Caco-2 (cell line): ENCODE results near the gene CAP2. TPM values are rescaled to one million over a fixed set of nuclear protein-coding genes. Genes with fewer than 3 reads are reported as not detected.

Source experiments
- BruUV-seq: library from RNA; stranded (reverse); fragments of 400-500 nt; replicated peaks from 2 replicates; lab custom pipeline; 2021; lab: Mats Ljungman, UMichigan
- CTCF ChIA-PET: fragments of 300-600 bp; sonication (Branson Sonifier 250); formaldehyde crosslinking; loops from one replicate; lab custom pipeline; 2022; ENCODE audit warnings: antibody characterized with exemption; lab: Charles Lee
- POLR2A ChIA-PET: fragments of 300-600 bp; sonication (Branson Sonifier 250); formaldehyde crosslinking; loops from one replicate; lab custom pipeline; 2022; ENCODE audit warnings: antibody characterized with exemption; lab: Charles Lee
- DNase-seq, 2 experiments: peaks; one replicate each; pipeline versions ENCODE4 v3.0.0 to v3.0.0-alpha.2; 2020 to 2022
- H3K27me3 ChIP-seq: replicated peaks from 2 replicates; pipeline ENCODE4 v1.6.0; 2011; ENCODE audit warnings: low read length; ENCODE audit not compliant: control insufficient read depth, insufficient read depth
- H3K36me3 ChIP-seq: 2 replicates; pipeline ENCODE4 v1.5.1; 2011; ENCODE audit warnings: low read length; ENCODE audit not compliant: control insufficient read depth, insufficient read depth
- H3K4me1 ChIP-seq: fragments of 250-450 bp; sonication (Bioruptor Pico); 2 replicates; pipeline ENCODE4 v1.5.1; 2020; ENCODE audit warnings: mild to moderate bottlenecking
- H3K4me3 ChIP-seq: 2 replicates; pipeline ENCODE4 v1.5.1; 2011; ENCODE audit warnings: low read depth, mild to moderate bottlenecking, control low read depth, low read length
- H3K9me3 ChIP-seq: fragments of 250-450 bp; sonication (Bioruptor Pico); 2 replicates; pipeline ENCODE4 v1.5.1; 2020; ENCODE audit warnings: mild to moderate bottlenecking, moderate library complexity
- H3K27ac Mint-ChIP-seq: one replicate; pipeline ENCODE4 v1.8.0; 2022; ENCODE audit warnings: mixed read lengths; ENCODE audit not compliant: unreplicated experiment
- H3K27me3 Mint-ChIP-seq: one replicate; pipeline ENCODE4 v1.8.0; 2022; ENCODE audit warnings: mixed read lengths; ENCODE audit not compliant: insufficient read depth, unreplicated experiment
- H3K36me3 Mint-ChIP-seq: one replicate; pipeline ENCODE4 v1.8.0; 2022; ENCODE audit warnings: mild to moderate bottlenecking, mixed read lengths; ENCODE audit not compliant: insufficient read depth, unreplicated experiment
- H3K4me1 Mint-ChIP-seq: one replicate; pipeline ENCODE4 v1.8.0; 2022; ENCODE audit warnings: low read depth, mixed read lengths; ENCODE audit not compliant: unreplicated experiment
- H3K4me3 Mint-ChIP-seq: one replicate; pipeline ENCODE4 v1.8.0; 2022; ENCODE audit warnings: mild to moderate bottlenecking, moderate library complexity, mixed read lengths; ENCODE audit not compliant: unreplicated experiment
- H3K9me3 Mint-ChIP-seq: one replicate; pipeline ENCODE4 v1.8.0; 2022; ENCODE audit warnings: mixed read lengths; ENCODE audit not compliant: unreplicated experiment
- CTCF ChIP-seq, 2 experiments: fragments of 200-600 bp in 1 of 2; IDR thresholded peaks; 1 replicate in 1 of 2; 2 replicates in 1 of 2; pipeline versions ENCODE4 v1.5.1 to v1.8.0; 2011 to 2022; ENCODE audit warnings: antibody characterized with exemption in 1 of 2, control low read depth in 1 of 2, inconsistent platforms in 1 of 2, low read depth in 1 of 2, low read length in 1 of 2, mild to moderate bottlenecking in 1 of 2, moderate library complexity in 1 of 2; ENCODE audit not compliant: insufficient read depth in 1 of 2, severe bottlenecking in 1 of 2, unreplicated experiment in 1 of 2
- intact Hi-C: fragments of 100-400 bp; cut with micrococcal nuclease; formaldehyde crosslinking; loops from one replicate; pipeline ENCODE4 v1.10.0; 2022; ENCODE audit not compliant: unreplicated experiment
- total RNA-seq: library from RNA; stranded (reverse); gene quantifications from 2 replicates; pipeline ENCODE4 v1.2.3, GENCODE V29; 2022

The CAP2 gene
- total RNA-seq, 1 experiment from 2014 or later, result 8.9 TPM

GRCh38 chr6:17391976-17392375, 1.4 kb upstream of the CAP2 start:
- no TSS peak for BruUV-seq
- H3K36me3 Mint-ChIP-seq, result no peaks in the 10 kb centered on the region
- H3K4me1 ChIP-seq, result peaks cover 10% of the 10 kb centered on the region
- H3K4me3 ChIP-seq, result no peak overlapping the region
- ChIA-PET CTCF (no interaction called here), POLR2A (no interaction called here)
- peaks cover 7% of the 10 kb centered on the region for H3K4me1 Mint-ChIP-seq
- H3K27me3 ChIP-seq, result no peaks in the 10 kb centered on the region
- no peak overlapping the region for H3K27ac Mint-ChIP-seq
- H3K4me3 Mint-ChIP-seq, result no peak overlapping the region
- no peaks in the 10 kb centered on the region for H3K9me3 Mint-ChIP-seq
- intact Hi-C loops, result loop anchor here (10.0 kb wide), 1 partner anchor 107 kb away; the partner anchor contains the start of gene RBM24
- no peaks in the 10 kb centered on the region for H3K36me3 ChIP-seq
- no peak for DNase-seq
- no peaks in the 10 kb centered on the region for H3K27me3 Mint-ChIP-seq
- no peaks in the 10 kb centered on the region for H3K9me3 ChIP-seq
- no peak for TF ChIP-seq CTCF (IDR thresholded peaks at IDR 0.05; ENCODE audit: insufficient read depth in 1 of 2, low read depth in 1 of 2, low read length in 1 of 2, severe bottlenecking in 1 of 2, unreplicated experiment in 1 of 2)

DNA sequence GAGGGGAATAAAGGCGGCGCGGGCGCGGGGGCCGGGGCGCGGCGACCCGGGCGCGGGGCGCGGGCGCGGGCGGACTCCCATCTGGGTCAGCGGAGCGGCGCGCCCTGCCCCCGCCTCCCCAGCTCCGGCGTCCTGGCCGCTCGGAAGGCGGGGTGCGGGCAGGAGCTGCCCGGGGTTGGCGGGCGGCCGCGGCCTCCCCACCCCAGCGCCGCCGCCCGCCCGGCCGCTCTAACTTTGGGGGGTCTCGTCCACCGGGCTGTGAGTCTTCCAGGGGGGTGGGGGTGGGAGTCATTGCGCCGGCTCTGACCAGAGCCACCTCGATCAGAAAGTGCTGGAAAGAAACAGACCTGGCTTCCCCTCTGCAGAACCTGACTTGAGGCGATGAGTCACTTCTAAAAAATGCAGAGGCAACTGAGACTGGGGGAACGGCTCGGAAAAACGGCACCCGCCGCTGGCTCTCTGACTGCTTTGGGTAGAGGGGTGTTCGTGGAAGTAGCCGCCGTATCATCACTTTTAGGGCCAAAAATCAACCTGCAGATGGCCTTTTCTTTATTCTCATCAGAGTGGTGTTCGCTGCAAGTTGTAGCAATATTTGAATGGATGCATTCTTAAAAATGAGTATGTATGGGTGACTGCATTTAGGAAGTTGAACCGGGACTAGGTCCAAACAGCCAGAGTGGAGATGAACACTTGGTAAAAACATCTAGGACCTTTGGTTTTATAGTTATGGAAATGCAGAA, 667 bp downstream of the CAP2 start:
- Mint-ChIP-seq H3K27me3 (no peaks in the 10 kb centered on the region), H3K9me3 (no peaks in the 10 kb centered on the region), H3K36me3 (peaks cover 6% of the 10 kb centered on the region), H3K4me1 (peaks cover 7% of the 10 kb centered on the region), H3K4me3 (peak overlapping the region; percentile 81), H3K27ac (peak overlapping the region; percentile 96)
- peak overlapping the region; percentile 89 for H3K4me3 ChIP-seq
- TF ChIP-seq CTCF (IDR thresholded peaks at IDR 0.05; ENCODE audit: insufficient read depth in 1 of 2, low read depth in 1 of 2, low read length in 1 of 2, severe bottlenecking in 1 of 2, unreplicated experiment in 1 of 2), result no peak
- H3K36me3 ChIP-seq, result no peaks in the 10 kb centered on the region
- POLR2A ChIA-PET, result interaction anchor here (0.6 kb wide), 1 partner anchor 1025 kb away, joined by 4 read pairs; no protein-coding TSS in a partner anchor
- no peaks in the 10 kb centered on the region for H3K27me3 ChIP-seq
- CTCF ChIA-PET, result no interaction called here
- no peaks in the 10 kb centered on the region for H3K9me3 ChIP-seq
- intact Hi-C loops, result loop anchor here (10.0 kb wide), 1 partner anchor 109 kb away; the partner anchor contains the start of gene RBM24
- no TSS peak for BruUV-seq
- peak; percentile 73 to 74 for DNase-seq
- H3K4me1 ChIP-seq, result peaks cover 10% of the 10 kb centered on the region

GRCh38 chr6:17395112-17395511, 1.7 kb downstream of the CAP2 start:
- DNase-seq, result no peak
- Histone ChIP-seq H3K36me3 (no peaks in the 10 kb centered on the region), H3K4me3 (no peak overlapping the region), H3K4me1 (peaks cover 10% of the 10 kb centered on the region), H3K27me3 (no peaks in the 10 kb centered on the region), H3K9me3 (no peaks in the 10 kb centered on the region)
- peaks cover 6% of the 10 kb centered on the region for H3K36me3 Mint-ChIP-seq
- peak overlapping the region; percentile 81 for H3K4me3 Mint-ChIP-seq
- POLR2A ChIA-PET, result no interaction called here
- H3K4me1 Mint-ChIP-seq, result peaks cover 7% of the 10 kb centered on the region
- H3K27me3 Mint-ChIP-seq, result no peaks in the 10 kb centered on the region
- BruUV-seq, result no TSS peak
- TF ChIP-seq CTCF (IDR thresholded peaks at IDR 0.05; ENCODE audit: insufficient read depth in 1 of 2, low read depth in 1 of 2, low read length in 1 of 2, severe bottlenecking in 1 of 2, unreplicated experiment in 1 of 2), result no peak
- intact Hi-C loops, result loop anchor here (10.0 kb wide), 1 partner anchor 110 kb away; the partner anchor contains the start of gene RBM24
- peak overlapping the region; percentile 96 for H3K27ac Mint-ChIP-seq
- CTCF ChIA-PET, result no interaction called here
- H3K9me3 Mint-ChIP-seq, result no peaks in the 10 kb centered on the region
